Neutrophil (primary cell): ENCODE results near the gene IDH1.

Experiments
- H3K27ac ChIP-seq: fragments of 200-600 bp; sonication (generic); 2 replicates; pipeline ENCODE4 v1.5.1; 2016; ENCODE audit warnings: mild to moderate bottlenecking, moderate library complexity
- H3K27me3 ChIP-seq: fragments of 200-600 bp; sonication (generic); 2 replicates; pipeline ENCODE4 v1.6.0; 2016; ENCODE audit warnings: mild to moderate bottlenecking
- H3K36me3 ChIP-seq: fragments of 200-600 bp; sonication (generic); 2 replicates; pipeline ENCODE4 v1.5.1; 2017
- H3K4me1 ChIP-seq, 2 experiments: fragments of 200-600 bp in 1 of 2; sonication (generic) in 1 of 2; 1 replicate in 1 of 2; 2 replicates in 1 of 2; pipeline versions ENCODE4 v1.5.1 to v1.6.1; 2013 to 2016; ENCODE audit warnings: low read depth in 1 of 2, low read length in 1 of 2, mild to moderate bottlenecking in 1 of 2, moderate library complexity in 1 of 2; ENCODE audit not compliant: control insufficient read depth in 1 of 2, insufficient read depth in 1 of 2
- H3K4me3 ChIP-seq, 2 experiments: fragments of 200-600 bp in 1 of 2; sonication (generic) in 1 of 2; 1 replicate in 1 of 2; 2 replicates in 1 of 2; pipeline ENCODE4 v1.5.1; 2013 to 2016; ENCODE audit warnings: low read depth in 1 of 2, low read length in 1 of 2, mild to moderate bottlenecking in 1 of 2, moderate library complexity in 1 of 2
- H3K9me3 ChIP-seq: fragments of 200-600 bp; sonication (generic); 2 replicates; pipeline ENCODE4 v1.5.1; 2016
- CTCF ChIP-seq: fragments of 200-600 bp; sonication (generic); IDR thresholded peaks from 2 replicates; pipeline ENCODE4 v1.5.1; 2016; ENCODE audit warnings: antibody characterized with exemption

The IDH1 gene

GRCh38 chr2:208189069-208189809 lies 65.6 kb downstream of the IDH1 start:
- peaks cover 0 to 3% of the 10 kb centered on the region in 2 experiments for H3K4me1 ChIP-seq
- no peak overlapping the region for H3K27ac ChIP-seq
- H3K27me3 ChIP-seq = peaks cover 12% of the 10 kb centered on the region
- TF ChIP-seq CTCF = no peak
- H3K9me3 ChIP-seq = no peaks in the 10 kb centered on the region
- H3K4me3 ChIP-seq = no peak overlapping the region
- H3K36me3 ChIP-seq = no peaks in the 10 kb centered on the region

- no peaks in the 10 kb centered on the region for H3K36me3 ChIP-seq
- H3K4me1 ChIP-seq = peaks cover 10 to 13% of the 10 kb centered on the region in 2 experiments
- no peak for TF ChIP-seq CTCF
- H3K9me3 ChIP-seq = no peaks in the 10 kb centered on the region
- no peak overlapping the region for H3K27ac ChIP-seq
- peaks cover 22% of the 10 kb centered on the region for H3K27me3 ChIP-seq
- H3K4me3 ChIP-seq = no peak overlapping the region
Measured at GRCh38 chr2:208186893-208187292, 68.0 kb downstream of the IDH1 start.

GRCh38 chr2:208186465-208186864 lies 68.4 kb downstream of the IDH1 start:
- no peaks in the 10 kb centered on the region for H3K9me3 ChIP-seq
- no peak overlapping the region for H3K27ac ChIP-seq
- H3K4me3 ChIP-seq = no peak overlapping the region
- TF ChIP-seq CTCF = no peak
- H3K4me1 ChIP-seq = peaks cover 10 to 13% of the 10 kb centered on the region in 2 experiments
- no peaks in the 10 kb centered on the region for H3K36me3 ChIP-seq
- peaks cover 22% of the 10 kb centered on the region for H3K27me3 ChIP-seq
